ENCODE measurements around the gene KLF12.

GRCh38 chr13:74090869-74091605 lies 43.2 kb downstream of the KLF12 start:
- TF ChIP-seq CTCF (IDR thresholded peaks at IDR 0.05 in 4 of 5, conservative IDR thresholded peaks at IDR 0.05 in 1 of 5) (no peak), POLR2A (IDR thresholded peaks at IDR 0.05) (no peak)

Data from gastrocnemius medialis (tissue), 4 donors.